Measurements from ENCODE around the gene ARHGAP26. TPM values are rescaled to one million over a fixed set of nuclear protein-coding genes. Genes with fewer than 3 reads are reported as not detected.

Gene ARHGAP26
- polyA plus RNA-seq, 1 donor (not counting 4 experiments of a cell fraction or from before 2014, with no cell fraction given), result 3.9 TPM

DNA sequence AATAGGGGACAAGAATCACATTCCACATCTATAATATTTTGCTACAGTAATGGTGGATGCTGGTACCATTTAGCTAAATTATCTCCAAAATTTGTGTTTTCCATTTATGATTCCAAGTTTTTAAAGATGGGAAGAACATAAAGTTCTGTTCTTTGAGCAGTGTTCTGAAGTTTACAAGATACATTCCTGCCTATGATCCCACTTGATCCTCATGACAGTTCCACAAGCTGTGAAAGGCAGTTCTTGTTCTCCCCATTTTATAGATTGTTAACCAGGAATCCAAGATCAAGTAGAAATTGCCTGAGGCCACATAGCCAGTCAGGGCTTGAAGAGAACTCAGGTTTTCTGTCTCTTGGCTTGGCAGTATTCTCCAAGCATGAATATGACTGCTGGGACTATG, 376.0 kb downstream of the ARHGAP26 start:
- Histone ChIP-seq H3K4me2 (ENCODE audit: control insufficient read depth, extremely low read depth, insufficient read depth, low read depth, low read length) (no peak overlapping the region), H3K9me3 (ENCODE audit: control insufficient read depth, low read depth, low read length) (no peaks in the 10 kb centered on the region), H2AFZ (ENCODE audit: control insufficient read depth, low read length) (no peak overlapping the region), H3K27me3 (ENCODE audit: control insufficient read depth, extremely low read depth, insufficient read depth, low read length) (no peaks in the 10 kb centered on the region), H3K4me3 (ENCODE audit: control insufficient read depth in 2 of 3, extremely low read depth in 1 of 3, insufficient read depth in 2 of 3, low read depth in 1 of 3, low read length in 3 of 3) (no peak overlapping the region), H3K9me1 (ENCODE audit: control insufficient read depth, extremely low read depth, insufficient read depth, low read length) (no peaks in the 10 kb centered on the region), H3K36me3 (ENCODE audit: control insufficient read depth in 2 of 2, extremely low read depth in 1 of 2, insufficient read depth in 2 of 2, low read length in 2 of 2) (no peaks in the 10 kb centered on the region), H3K4me1 (ENCODE audit: control insufficient read depth, extremely low read depth, insufficient read depth, low read length) (peaks cover 36% of the 10 kb centered on the region), H3K27ac (ENCODE audit: control insufficient read depth, insufficient read depth, low read length) (no peak overlapping the region), H4K20me1 (ENCODE audit: control insufficient read depth, extremely low read depth, insufficient read depth, low read length) (no peaks in the 10 kb centered on the region), H3K79me2 (ENCODE audit: control insufficient read depth, insufficient read depth, low read length) (no peaks in the 10 kb centered on the region), H3K9ac (ENCODE audit: control insufficient read depth, extremely low read depth, insufficient read depth, low read length) (no peak overlapping the region)
- FAIRE-seq (no peak), DNase-seq (ENCODE audit: low read depth, low spot score) (no peak)
- dilution Hi-C loops (cut with MboI; ENCODE audit: extremely low pct_ligation_motif_present, low sequenced_read_pairs), result no loop called here
- TF ChIP-seq CTCF (optimal IDR thresholded peaks at IDR 0.05 in 1 of 3, IDR thresholded peaks at IDR 0.05 in 1 of 3, conservative IDR thresholded peaks at IDR 0.05 in 1 of 3; ENCODE audit: extremely low read depth in 1 of 3, insufficient read depth in 2 of 3, low read length in 3 of 3), result no peak
- TF ChIP-seq EZH2 (IDR thresholded peaks at IDR 0.05; ENCODE audit: low read length), result no peak

DNA sequence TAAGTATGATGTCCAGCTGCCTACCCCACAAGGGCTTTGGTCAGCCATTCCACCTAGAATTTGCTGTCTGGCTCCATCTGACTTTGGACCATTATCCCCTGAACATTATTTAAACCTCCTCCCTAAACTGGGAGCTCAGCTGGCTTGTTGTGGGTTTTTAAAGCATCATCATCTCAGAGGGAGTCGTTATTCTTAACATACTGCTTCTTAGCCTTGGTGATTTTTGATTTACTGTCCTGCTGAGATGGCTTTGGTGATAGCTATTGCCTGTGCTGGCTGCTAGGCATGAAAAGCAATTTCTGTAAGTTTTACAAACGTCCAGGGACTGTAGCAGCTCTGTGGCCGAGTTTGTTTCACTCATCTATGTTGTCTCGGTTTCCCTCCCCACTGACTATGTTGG, 377.2 kb downstream of the ARHGAP26 start:
- H3K4me3 ChIP-seq (ENCODE audit: control insufficient read depth in 2 of 3, extremely low read depth in 1 of 3, insufficient read depth in 2 of 3, low read depth in 1 of 3, low read length in 3 of 3), result no peak overlapping the region
- TF ChIP-seq CTCF (optimal IDR thresholded peaks at IDR 0.05 in 1 of 3, IDR thresholded peaks at IDR 0.05 in 1 of 3, conservative IDR thresholded peaks at IDR 0.05 in 1 of 3; ENCODE audit: extremely low read depth in 1 of 3, insufficient read depth in 2 of 3, low read length in 3 of 3), result no peak
- no peak for TF ChIP-seq EZH2 (IDR thresholded peaks at IDR 0.05; ENCODE audit: low read length)
- H3K9me1 ChIP-seq (ENCODE audit: control insufficient read depth, extremely low read depth, insufficient read depth, low read length), result no peaks in the 10 kb centered on the region
- DNase-seq (ENCODE audit: low read depth, low spot score) (no peak), FAIRE-seq (no peak)
- no peak overlapping the region for H3K27ac ChIP-seq (ENCODE audit: control insufficient read depth, insufficient read depth, low read length)
- no peak overlapping the region for H3K4me2 ChIP-seq (ENCODE audit: control insufficient read depth, extremely low read depth, insufficient read depth, low read depth, low read length)
- no peaks in the 10 kb centered on the region for H3K27me3 ChIP-seq (ENCODE audit: control insufficient read depth, extremely low read depth, insufficient read depth, low read length)
- no peak overlapping the region for H3K9ac ChIP-seq (ENCODE audit: control insufficient read depth, extremely low read depth, insufficient read depth, low read length)
- H2AFZ ChIP-seq (ENCODE audit: control insufficient read depth, low read length), result no peak overlapping the region
- H3K9me3 ChIP-seq (ENCODE audit: control insufficient read depth, low read depth, low read length), result no peaks in the 10 kb centered on the region
- H3K4me1 ChIP-seq (ENCODE audit: control insufficient read depth, extremely low read depth, insufficient read depth, low read length), result peaks cover 28% of the 10 kb centered on the region
- H3K79me2 ChIP-seq (ENCODE audit: control insufficient read depth, insufficient read depth, low read length), result no peaks in the 10 kb centered on the region
- no peaks in the 10 kb centered on the region for H4K20me1 ChIP-seq (ENCODE audit: control insufficient read depth, extremely low read depth, insufficient read depth, low read length)
- H3K36me3 ChIP-seq (ENCODE audit: control insufficient read depth in 2 of 2, extremely low read depth in 1 of 2, insufficient read depth in 2 of 2, low read length in 2 of 2), result no peaks in the 10 kb centered on the region
- dilution Hi-C loops (cut with MboI; ENCODE audit: extremely low pct_ligation_motif_present, low sequenced_read_pairs), result no loop called here

Data from keratinocyte (primary cell).